ENCODE measurements around the gene ADRA1B. TPM values are rescaled to one million over a fixed set of nuclear protein-coding genes. Genes with fewer than 3 reads are reported as not detected.

Gene ADRA1B
- total RNA-seq: 1.6 TPM
- 2.3 TPM for polyA plus RNA-seq (ENCODE audit: insufficient read depth, low read depth, low replicate concordance)
- long read RNA-seq, donor 1, partial matches to known transcripts: 0 of 2 reads
- long read RNA-seq, donor 1, other reads (novel, unspliced or antisense): 0 of 2 reads
- long read RNA-seq, donor 2, partial matches to known transcripts: 0 of 2 reads
- long read RNA-seq, donor 2, other reads (novel, unspliced or antisense): 0 of 2 reads
- long read RNA-seq, donor 3: 0 reads
- long read RNA-seq, donor 4, partial matches to known transcripts: 0 of 1 reads
- long read RNA-seq, donor 4, other reads (novel, unspliced or antisense): 0 of 1 reads
- long read RNA-seq, donor 5: 0 reads
- long read RNA-seq, donor 6, partial matches to known transcripts: 0 of 1 reads
- long read RNA-seq, donor 6, other reads (novel, unspliced or antisense): 0 of 1 reads
- long read RNA-seq, donor 7: 0 reads
- long read RNA-seq, donor 8: 0 reads
- long read RNA-seq, donor 9: 0 reads
- long read RNA-seq, donor 10, partial matches to known transcripts: 0 of 1 reads
- long read RNA-seq, donor 10, other reads (novel, unspliced or antisense): 0 of 1 reads

DNA sequence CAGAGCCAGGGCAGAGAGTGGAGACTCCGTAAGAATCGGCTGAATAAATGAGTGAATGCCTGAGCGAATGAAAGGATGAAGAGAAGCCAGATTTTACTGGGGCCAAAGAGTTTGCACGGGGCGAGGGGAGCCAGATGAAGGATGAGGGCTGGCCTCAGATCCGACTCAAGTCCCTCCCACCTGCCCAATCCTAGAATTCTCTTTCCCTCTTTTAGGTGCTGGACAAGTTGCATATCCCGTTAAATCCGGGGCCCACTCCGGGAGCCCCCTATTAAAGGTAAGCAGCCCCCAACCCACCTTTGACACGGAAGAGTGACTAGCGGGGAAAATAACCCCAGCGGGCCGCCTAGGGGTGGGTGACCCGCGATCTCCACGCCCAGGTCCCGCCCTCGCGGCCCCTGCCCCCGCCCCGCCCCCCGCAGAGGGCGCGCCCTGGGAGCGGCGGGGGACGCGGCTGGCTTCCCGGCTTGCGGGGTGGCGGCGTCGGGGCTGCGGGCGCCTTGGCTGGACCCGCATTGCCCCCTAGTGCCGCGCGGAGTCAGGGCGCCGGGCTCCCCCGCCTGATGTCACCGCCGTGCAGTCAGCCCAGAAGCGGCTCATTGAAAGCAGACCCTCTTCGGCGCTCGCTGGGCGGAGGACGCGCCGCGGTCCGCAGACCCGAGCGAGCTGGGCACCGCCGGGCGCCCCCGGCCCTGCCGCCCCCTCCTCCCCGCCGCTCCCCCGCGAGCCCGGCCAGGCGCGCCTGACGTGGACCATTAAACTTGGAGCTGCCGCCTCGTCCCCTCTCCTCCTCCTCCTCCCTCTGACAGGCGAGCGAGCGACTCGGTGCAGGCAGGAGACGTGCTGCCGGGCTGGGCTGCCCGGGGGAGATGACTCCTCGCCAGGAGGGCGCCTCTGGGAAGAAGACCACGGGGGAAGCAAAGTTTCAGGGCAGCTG is at the start of gene ADRA1B:
ADRA1B (plus strand) TSS at position 579 of the 937 bp plus-strand sequence. CDS start 424 bp downstream, outside the sequence.
- H3K4me1 ChIP-seq (ENCODE audit: control insufficient read depth in 2 of 3, insufficient read depth in 2 of 3, low read depth in 1 of 3, low read length in 3 of 3): peaks cover 6 to 47% (median 27%) of the 10 kb centered on the region in 3 donors
- peak within 1 kb of the TSS; percentile 55 to 64 for H3K27ac ChIP-seq (ENCODE audit: low read depth in 2 of 2, low read length in 2 of 2)
- TF ChIP-seq, protein P1, sequence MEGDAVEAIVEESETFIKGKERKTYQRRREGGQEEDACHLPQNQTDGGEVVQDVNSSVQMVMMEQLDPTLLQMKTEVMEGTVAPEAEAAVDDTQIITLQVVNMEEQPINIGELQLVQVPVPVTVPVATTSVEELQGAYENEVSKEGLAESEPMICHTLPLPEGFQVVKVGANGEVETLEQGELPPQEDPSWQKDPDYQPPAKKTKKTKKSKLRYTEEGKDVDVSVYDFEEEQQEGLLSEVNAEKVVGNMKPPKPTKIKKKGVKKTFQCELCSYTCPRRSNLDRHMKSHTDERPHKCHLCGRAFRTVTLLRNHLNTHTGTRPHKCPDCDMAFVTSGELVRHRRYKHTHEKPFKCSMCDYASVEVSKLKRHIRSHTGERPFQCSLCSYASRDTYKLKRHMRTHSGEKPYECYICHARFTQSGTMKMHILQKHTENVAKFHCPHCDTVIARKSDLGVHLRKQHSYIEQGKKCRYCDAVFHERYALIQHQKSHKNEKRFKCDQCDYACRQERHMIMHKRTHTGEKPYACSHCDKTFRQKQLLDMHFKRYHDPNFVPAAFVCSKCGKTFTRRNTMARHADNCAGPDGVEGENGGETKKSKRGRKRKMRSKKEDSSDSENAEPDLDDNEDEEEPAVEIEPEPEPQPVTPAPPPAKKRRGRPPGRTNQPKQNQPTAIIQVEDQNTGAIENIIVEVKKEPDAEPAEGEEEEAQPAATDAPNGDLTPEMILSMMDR (IDR thresholded peaks at IDR 0.05; ENCODE audit: borderline replicate concordance, extremely low read depth, insufficient read depth): peak; percentile 62
- H3K36me3 ChIP-seq (ENCODE audit: control insufficient read depth in 2 of 3, insufficient read depth in 3 of 3, low read length in 3 of 3): no peaks in the 10 kb centered on the region
- H3K9me3 ChIP-seq (ENCODE audit: control insufficient read depth in 2 of 3, insufficient read depth in 1 of 3, low read length in 3 of 3): no peaks in the 10 kb centered on the region
- H3K4me3 ChIP-seq (ENCODE audit: low read length in 3 of 3): peak within 1 kb of the TSS; percentile 12 to 61 (median 51)
- intact Hi-C loops (cut with DNase I): no loop called here
- no peaks in the 10 kb centered on the region for H3K27me3 ChIP-seq (ENCODE audit: control insufficient read depth, insufficient read depth, low read length)
- peak within 1 kb of the TSS in 1 of 3 donors; percentile 28 for H3K9ac ChIP-seq (ENCODE audit: low read length in 3 of 3)
- DNase-seq: peak; percentile 92 to 94 (median 93)
- FAIRE-seq: no peak

- no peak overlapping the region for H3K9ac ChIP-seq (ENCODE audit: low read length in 3 of 3)
- intact Hi-C loops (cut with DNase I): no loop called here
- DNase-seq (no peak), FAIRE-seq (no peak)
- H3K27me3 ChIP-seq (ENCODE audit: control insufficient read depth, insufficient read depth, low read length): no peaks in the 10 kb centered on the region
- TF ChIP-seq, protein P1 (IDR thresholded peaks at IDR 0.05; ENCODE audit: borderline replicate concordance, extremely low read depth, insufficient read depth): no peak
- no peak overlapping the region for H3K27ac ChIP-seq (ENCODE audit: low read depth in 2 of 2, low read length in 2 of 2)
- H3K36me3 ChIP-seq (ENCODE audit: control insufficient read depth in 2 of 3, insufficient read depth in 3 of 3, low read length in 3 of 3): no peaks in the 10 kb centered on the region
- no peak overlapping the region for H3K4me3 ChIP-seq (ENCODE audit: low read length in 3 of 3)
- no peaks in the 10 kb centered on the region for H3K9me3 ChIP-seq (ENCODE audit: control insufficient read depth in 2 of 3, insufficient read depth in 1 of 3, low read length in 3 of 3)
- H3K4me1 ChIP-seq (ENCODE audit: control insufficient read depth in 2 of 3, insufficient read depth in 2 of 3, low read depth in 1 of 3, low read length in 3 of 3): peaks cover 0 to 4% (median 0%) of the 10 kb centered on the region in 3 donors
These were observed 42.6 kb upstream of the ADRA1B start for GRCh38 chr5:159873680-159874079.

GRCh38 chr5:159874263-159874662 is 42.0 kb upstream of the ADRA1B start:
- DNase-seq (no peak), FAIRE-seq (no peak)
- no peak overlapping the region for H3K4me3 ChIP-seq (ENCODE audit: low read length in 3 of 3)
- peaks cover 0 to 4% (median 0%) of the 10 kb centered on the region in 3 donors for H3K4me1 ChIP-seq (ENCODE audit: control insufficient read depth in 2 of 3, insufficient read depth in 2 of 3, low read depth in 1 of 3, low read length in 3 of 3)
- H3K9me3 ChIP-seq (ENCODE audit: control insufficient read depth in 2 of 3, insufficient read depth in 1 of 3, low read length in 3 of 3): no peaks in the 10 kb centered on the region
- intact Hi-C loops (cut with DNase I): no loop called here
- H3K27ac ChIP-seq (ENCODE audit: low read depth in 2 of 2, low read length in 2 of 2): no peak overlapping the region
- no peaks in the 10 kb centered on the region for H3K27me3 ChIP-seq (ENCODE audit: control insufficient read depth, insufficient read depth, low read length)
- TF ChIP-seq, protein P1 (IDR thresholded peaks at IDR 0.05; ENCODE audit: borderline replicate concordance, extremely low read depth, insufficient read depth): no peak
- no peak overlapping the region for H3K9ac ChIP-seq (ENCODE audit: low read length in 3 of 3)
- H3K36me3 ChIP-seq (ENCODE audit: control insufficient read depth in 2 of 3, insufficient read depth in 3 of 3, low read length in 3 of 3): no peaks in the 10 kb centered on the region
